SK-N-SH treated with all-trans-retinoic acid at 6 μM for 48 hours (cell line): ENCODE measurements around the gene ANO10.

ENCODE experiments used
- ESRRG ChIP-seq: fragments of 250-450 bp; sonication (Bioruptor Pico); IDR thresholded peaks from 2 replicates; pipeline ENCODE4 v1.6.1; 2021; ENCODE audit warnings: mild to moderate bottlenecking
- RARB ChIP-seq: fragments of 250-450 bp; sonication (Bioruptor Pico); IDR thresholded peaks from 2 replicates; pipeline ENCODE4 v1.8.0; 2021; ENCODE audit warnings: mild to moderate bottlenecking, moderate library complexity
- TOX ChIP-seq: fragments of 250-450 bp; sonication (Bioruptor Pico); IDR thresholded peaks from 2 replicates; pipeline ENCODE4 v1.8.0; 2021; ENCODE audit warnings: mild to moderate bottlenecking, moderate library complexity, borderline replicate concordance
- ZFP3 ChIP-seq: fragments of 250-450 bp; sonication (Bioruptor Pico); IDR thresholded peaks from 2 replicates; pipeline ENCODE4 v1.5.0; 2020; ENCODE audit warnings: mild to moderate bottlenecking, moderate library complexity
- ZNF70 ChIP-seq: fragments of 450-650 bp; formaldehyde crosslinking; IDR thresholded peaks from 2 replicates; pipeline ENCODE4 v1.5.0; 2020; ENCODE audit warnings: mild to moderate bottlenecking, moderate library complexity
- ZNF8 ChIP-seq: fragments of 450-650 bp; formaldehyde crosslinking; IDR thresholded peaks from 2 replicates; pipeline ENCODE4 v1.5.0; 2020; ENCODE audit warnings: mild to moderate bottlenecking, moderate library complexity
- TF ChIP-seq, protein P1 (sequence below): fragments of 250-450 bp; sonication (Bioruptor Pico); IDR thresholded peaks from 2 replicates; pipeline ENCODE4 v1.5.1; 2021; ENCODE audit warnings: mild to moderate bottlenecking, moderate library complexity
- TF ChIP-seq, protein P2 (sequence below): fragments of 250-450 bp; sonication (Bioruptor Pico); IDR thresholded peaks from 2 replicates; pipeline ENCODE4 v1.8.0; 2020; ENCODE audit warnings: mild to moderate bottlenecking, moderate library complexity, borderline replicate concordance

DNA sequence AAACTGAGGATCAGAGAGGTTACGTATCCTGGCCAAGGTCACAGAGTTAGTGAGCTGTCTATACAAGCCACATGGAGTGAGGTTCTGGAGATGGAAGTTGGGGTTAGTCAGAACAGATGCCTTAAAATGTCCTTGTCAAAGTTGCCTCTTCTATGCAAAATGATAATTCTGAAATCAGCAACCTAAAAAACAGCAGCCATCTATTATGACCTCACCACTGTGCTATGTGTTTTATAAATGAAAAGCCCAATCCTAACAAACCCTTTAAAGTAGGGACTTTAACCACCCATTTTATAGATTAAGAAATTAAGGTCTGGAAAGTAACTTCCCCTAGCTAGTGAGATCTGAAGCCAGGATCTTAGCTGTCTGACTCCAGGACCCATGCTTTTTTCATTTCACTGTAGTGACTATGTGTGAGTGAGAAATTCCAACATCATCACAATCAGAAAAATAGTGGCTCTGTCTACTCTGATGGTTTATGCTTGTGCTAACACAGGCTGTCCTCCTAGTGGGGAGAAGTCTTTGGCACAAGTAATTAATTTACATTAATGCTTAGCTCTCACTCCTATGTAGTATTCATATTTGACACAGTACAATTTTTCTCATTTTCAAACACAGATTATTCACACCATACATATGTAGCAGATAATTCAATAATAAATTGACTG lies 143.6 kb downstream of the ANO10 start:
- TF ChIP-seq ESRRG (CRISPR knock-in tag), result no peak
- TF ChIP-seq ZNF70 (CRISPR knock-in tag), result no peak
- TF ChIP-seq ZNF8 (CRISPR knock-in tag), result no peak
- TF ChIP-seq RARB (CRISPR knock-in tag), result no peak
- TF ChIP-seq, protein P1, sequence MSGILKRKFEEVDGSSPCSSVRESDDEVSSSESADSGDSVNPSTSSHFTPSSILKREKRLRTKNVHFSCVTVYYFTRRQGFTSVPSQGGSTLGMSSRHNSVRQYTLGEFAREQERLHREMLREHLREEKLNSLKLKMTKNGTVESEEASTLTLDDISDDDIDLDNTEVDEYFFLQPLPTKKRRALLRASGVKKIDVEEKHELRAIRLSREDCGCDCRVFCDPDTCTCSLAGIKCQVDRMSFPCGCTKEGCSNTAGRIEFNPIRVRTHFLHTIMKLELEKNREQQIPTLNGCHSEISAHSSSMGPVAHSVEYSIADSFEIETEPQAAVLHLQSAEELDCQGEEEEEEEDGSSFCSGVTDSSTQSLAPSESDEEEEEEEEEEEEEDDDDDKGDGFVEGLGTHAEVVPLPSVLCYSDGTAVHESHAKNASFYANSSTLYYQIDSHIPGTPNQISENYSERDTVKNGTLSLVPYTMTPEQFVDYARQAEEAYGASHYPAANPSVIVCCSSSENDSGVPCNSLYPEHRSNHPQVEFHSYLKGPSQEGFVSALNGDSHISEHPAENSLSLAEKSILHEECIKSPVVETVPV (CRISPR knock-in tag), result no peak
- no peak for TF ChIP-seq TOX (CRISPR knock-in tag)
- TF ChIP-seq ZFP3 (CRISPR knock-in tag), result no peak
- TF ChIP-seq, protein P2, sequence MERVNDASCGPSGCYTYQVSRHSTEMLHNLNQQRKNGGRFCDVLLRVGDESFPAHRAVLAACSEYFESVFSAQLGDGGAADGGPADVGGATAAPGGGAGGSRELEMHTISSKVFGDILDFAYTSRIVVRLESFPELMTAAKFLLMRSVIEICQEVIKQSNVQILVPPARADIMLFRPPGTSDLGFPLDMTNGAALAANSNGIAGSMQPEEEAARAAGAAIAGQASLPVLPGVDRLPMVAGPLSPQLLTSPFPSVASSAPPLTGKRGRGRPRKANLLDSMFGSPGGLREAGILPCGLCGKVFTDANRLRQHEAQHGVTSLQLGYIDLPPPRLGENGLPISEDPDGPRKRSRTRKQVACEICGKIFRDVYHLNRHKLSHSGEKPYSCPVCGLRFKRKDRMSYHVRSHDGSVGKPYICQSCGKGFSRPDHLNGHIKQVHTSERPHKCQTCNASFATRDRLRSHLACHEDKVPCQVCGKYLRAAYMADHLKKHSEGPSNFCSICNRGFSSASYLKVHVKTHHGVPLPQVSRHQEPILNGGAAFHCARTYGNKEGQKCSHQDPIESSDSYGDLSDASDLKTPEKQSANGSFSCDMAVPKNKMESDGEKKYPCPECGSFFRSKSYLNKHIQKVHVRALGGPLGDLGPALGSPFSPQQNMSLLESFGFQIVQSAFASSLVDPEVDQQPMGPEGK, result no peak
